Measurements from ENCODE around the gene RAD51B.

DNA sequence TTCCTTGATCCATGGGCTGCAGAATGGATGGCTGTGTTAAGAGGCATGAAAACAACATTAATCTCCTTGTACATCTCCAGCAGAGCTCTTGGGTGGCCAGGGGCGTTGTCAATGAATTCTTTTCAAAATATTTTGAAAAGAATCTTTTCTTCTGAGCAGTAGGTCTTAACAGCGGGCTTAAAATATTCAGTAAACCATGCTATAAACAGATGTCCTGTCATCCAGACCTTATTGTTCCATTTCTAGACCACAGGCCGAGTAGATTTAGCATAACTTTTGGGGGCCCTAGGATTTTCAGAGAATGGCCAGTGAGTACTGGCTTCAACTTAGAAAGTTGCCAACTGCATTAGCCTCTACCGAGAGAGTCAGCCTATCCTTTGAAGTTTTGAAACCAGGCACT is 130.2 kb downstream of the RAD51B start:
- TF ChIP-seq, protein P1, sequence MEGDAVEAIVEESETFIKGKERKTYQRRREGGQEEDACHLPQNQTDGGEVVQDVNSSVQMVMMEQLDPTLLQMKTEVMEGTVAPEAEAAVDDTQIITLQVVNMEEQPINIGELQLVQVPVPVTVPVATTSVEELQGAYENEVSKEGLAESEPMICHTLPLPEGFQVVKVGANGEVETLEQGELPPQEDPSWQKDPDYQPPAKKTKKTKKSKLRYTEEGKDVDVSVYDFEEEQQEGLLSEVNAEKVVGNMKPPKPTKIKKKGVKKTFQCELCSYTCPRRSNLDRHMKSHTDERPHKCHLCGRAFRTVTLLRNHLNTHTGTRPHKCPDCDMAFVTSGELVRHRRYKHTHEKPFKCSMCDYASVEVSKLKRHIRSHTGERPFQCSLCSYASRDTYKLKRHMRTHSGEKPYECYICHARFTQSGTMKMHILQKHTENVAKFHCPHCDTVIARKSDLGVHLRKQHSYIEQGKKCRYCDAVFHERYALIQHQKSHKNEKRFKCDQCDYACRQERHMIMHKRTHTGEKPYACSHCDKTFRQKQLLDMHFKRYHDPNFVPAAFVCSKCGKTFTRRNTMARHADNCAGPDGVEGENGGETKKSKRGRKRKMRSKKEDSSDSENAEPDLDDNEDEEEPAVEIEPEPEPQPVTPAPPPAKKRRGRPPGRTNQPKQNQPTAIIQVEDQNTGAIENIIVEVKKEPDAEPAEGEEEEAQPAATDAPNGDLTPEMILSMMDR (IDR thresholded peaks at IDR 0.05): no peak
- no peak for TF ChIP-seq POLR2A (IDR thresholded peaks at IDR 0.05)
